HEK293 (cell line): ENCODE data around the gene RIPOR3.

Experiments
- AEBP2 ChIP-seq: fragments of 450-650 bp; formaldehyde crosslinking; IDR thresholded peaks from 2 replicates; pipeline ENCODE4 v1.5.1; 2016; ENCODE audit warnings: missing biosample characterization, missing genetic modification characterization, borderline replicate concordance
- GLI4 ChIP-seq: fragments of 450-650 bp; formaldehyde crosslinking; IDR thresholded peaks from 2 replicates; pipeline ENCODE4 v1.5.1; 2016; ENCODE audit warnings: missing biosample characterization, missing genetic modification characterization
- GLIS1 ChIP-seq: fragments of 450-650 bp; formaldehyde crosslinking; IDR thresholded peaks from 2 replicates; pipeline ENCODE4 v1.5.1; 2016; ENCODE audit warnings: missing biosample characterization, missing genetic modification characterization
- HOXC10 ChIP-seq: sonication (generic); formaldehyde crosslinking; IDR thresholded peaks from 2 replicates; pipeline ENCODE4 v1.8.1; 2023; ENCODE audit warnings: mild to moderate bottlenecking, missing genetic modification reagents
- KLF1 ChIP-seq: fragments of 450-650 bp; formaldehyde crosslinking; IDR thresholded peaks from 2 replicates; pipeline ENCODE4 v1.5.1; 2016; ENCODE audit warnings: missing biosample characterization, missing genetic modification characterization
- MZF1 ChIP-seq: fragments of 450-650 bp; formaldehyde crosslinking; IDR thresholded peaks from 2 replicates; pipeline ENCODE4 v1.5.1; 2017; ENCODE audit warnings: missing biosample characterization, missing genetic modification characterization, borderline replicate concordance
- PATZ1 ChIP-seq: fragments of 450-650 bp; formaldehyde crosslinking; IDR thresholded peaks from 2 replicates; pipeline ENCODE4 v1.5.1; 2016; ENCODE audit warnings: missing biosample characterization, missing genetic modification characterization
- SP3 ChIP-seq: fragments of 450-650 bp; formaldehyde crosslinking; IDR thresholded peaks from 2 replicates; pipeline ENCODE4 v1.5.1; 2016; ENCODE audit warnings: missing biosample characterization, missing genetic modification characterization
- ZBTB1 ChIP-seq: fragments of 450-650 bp; formaldehyde crosslinking; IDR thresholded peaks from 2 replicates; pipeline ENCODE4 v1.5.1; 2016; ENCODE audit warnings: missing biosample characterization, missing genetic modification characterization
- ZBTB44 ChIP-seq: fragments of 450-650 bp; IDR thresholded peaks from 2 replicates; pipeline ENCODE4 v1.5.1; 2018; ENCODE audit warnings: missing biosample characterization, mild to moderate bottlenecking, missing genetic modification characterization
- ZNF121 ChIP-seq: fragments of 450-650 bp; formaldehyde crosslinking; IDR thresholded peaks from 2 replicates; pipeline ENCODE4 v1.5.1; 2016; ENCODE audit warnings: missing biosample characterization, missing genetic modification characterization
- ZNF19 ChIP-seq: fragments of 450-650 bp; formaldehyde crosslinking; IDR thresholded peaks from 2 replicates; pipeline ENCODE4; 2016; ENCODE audit warnings: missing biosample characterization, missing genetic modification characterization, low read depth
- ZNF223 ChIP-seq: fragments of 450-650 bp; formaldehyde crosslinking; IDR thresholded peaks from 2 replicates; pipeline ENCODE4 v1.5.1; 2016; ENCODE audit warnings: missing biosample characterization, missing genetic modification characterization
- ZNF239 ChIP-seq: fragments of 450-650 bp; formaldehyde crosslinking; IDR thresholded peaks from 2 replicates; pipeline ENCODE4 v1.5.1; 2016; ENCODE audit warnings: missing biosample characterization, missing genetic modification characterization
- ZNF266 ChIP-seq: fragments of 450-650 bp; formaldehyde crosslinking; IDR thresholded peaks from 2 replicates; pipeline ENCODE4 v1.5.1; 2016; ENCODE audit warnings: missing biosample characterization, missing genetic modification characterization, low read depth
- ZNF341 ChIP-seq: fragments of 450-650 bp; formaldehyde crosslinking; IDR thresholded peaks from 2 replicates; pipeline ENCODE4; 2016; ENCODE audit warnings: low read depth, missing biosample characterization, missing genetic modification characterization
- ZNF350 ChIP-seq: fragments of 450-650 bp; formaldehyde crosslinking; IDR thresholded peaks from 2 replicates; pipeline ENCODE4 v1.5.0; 2017; ENCODE audit warnings: missing biosample characterization, mild to moderate bottlenecking, missing genetic modification characterization
- ZNF404 ChIP-seq: fragments of 450-650 bp; formaldehyde crosslinking; IDR thresholded peaks from 2 replicates; pipeline ENCODE4 v1.5.1; 2017; ENCODE audit warnings: missing biosample characterization, missing genetic modification characterization
- ZNF433 ChIP-seq: fragments of 450-650 bp; formaldehyde crosslinking; IDR thresholded peaks from 2 replicates; pipeline ENCODE4 v1.5.1; 2016; ENCODE audit warnings: missing biosample characterization, missing genetic modification characterization, low read depth
- ZNF473 ChIP-seq: fragments of 450-650 bp; formaldehyde crosslinking; IDR thresholded peaks from 2 replicates; pipeline ENCODE4 v1.5.1; 2017; ENCODE audit warnings: missing biosample characterization, missing genetic modification characterization
- ZNF48 ChIP-seq: fragments of 450-650 bp; formaldehyde crosslinking; IDR thresholded peaks from 2 replicates; pipeline ENCODE4 v1.5.1; 2016; ENCODE audit warnings: missing biosample characterization, missing genetic modification characterization
- ZNF521 ChIP-seq: fragments of 450-650 bp; formaldehyde crosslinking; IDR thresholded peaks from 2 replicates; pipeline ENCODE4 v1.5.1; 2017; ENCODE audit warnings: missing biosample characterization, mild to moderate bottlenecking, missing genetic modification characterization
- ZNF571 ChIP-seq: fragments of 450-650 bp; formaldehyde crosslinking; IDR thresholded peaks from 2 replicates; pipeline ENCODE4 v1.5.0; 2017; ENCODE audit warnings: missing biosample characterization, missing genetic modification characterization
- ZNF600 ChIP-seq: fragments of 450-650 bp; formaldehyde crosslinking; IDR thresholded peaks from 2 replicates; pipeline ENCODE4 v1.5.1; 2016; ENCODE audit warnings: missing biosample characterization, missing genetic modification characterization
- ZNF654 ChIP-seq: fragments of 450-650 bp; formaldehyde crosslinking; IDR thresholded peaks from 2 replicates; pipeline ENCODE4 v1.5.1; 2016; ENCODE audit warnings: low read depth, missing biosample characterization, missing genetic modification characterization
- ZNF677 ChIP-seq: fragments of 450-650 bp; IDR thresholded peaks from 2 replicates; pipeline ENCODE4 v1.5.0; 2018; ENCODE audit warnings: missing biosample characterization, mild to moderate bottlenecking, missing genetic modification characterization, moderate library complexity
- ZNF76 ChIP-seq: fragments of 450-650 bp; formaldehyde crosslinking; IDR thresholded peaks from 2 replicates; pipeline ENCODE4; 2016; ENCODE audit warnings: low read depth, missing biosample characterization, missing genetic modification characterization, borderline replicate concordance
- ZNF776 ChIP-seq: fragments of 450-650 bp; formaldehyde crosslinking; IDR thresholded peaks from 2 replicates; pipeline ENCODE4 v1.5.0; 2017; ENCODE audit warnings: missing biosample characterization, missing genetic modification characterization, borderline replicate concordance
- ZNF791 ChIP-seq: fragments of 450-650 bp; formaldehyde crosslinking; IDR thresholded peaks from 2 replicates; pipeline ENCODE4 v1.5.1; 2016; ENCODE audit warnings: missing biosample characterization, missing genetic modification characterization
- ZSCAN16 ChIP-seq: fragments of 450-650 bp; formaldehyde crosslinking; IDR thresholded peaks from 2 replicates; pipeline ENCODE4 v1.5.1; 2016; ENCODE audit warnings: missing biosample characterization, missing genetic modification characterization
- TF ChIP-seq, protein P1 (sequence below): fragments of 450-650 bp; formaldehyde crosslinking; IDR thresholded peaks from 2 replicates; pipeline ENCODE4 v1.5.1; 2016; ENCODE audit warnings: missing biosample characterization, missing genetic modification characterization
- TF ChIP-seq, protein P2 (sequence below): fragments of 450-650 bp; formaldehyde crosslinking; IDR thresholded peaks from 2 replicates; pipeline ENCODE4 v1.5.1; 2016; ENCODE audit warnings: missing biosample characterization, missing genetic modification characterization, low read depth

Gene RIPOR3

GRCh38 chr20:50731055-50731929, 40.0 kb upstream of the RIPOR3 start, which contains the start of gene PARD6B (continued):
- TF ChIP-seq, protein P1, sequence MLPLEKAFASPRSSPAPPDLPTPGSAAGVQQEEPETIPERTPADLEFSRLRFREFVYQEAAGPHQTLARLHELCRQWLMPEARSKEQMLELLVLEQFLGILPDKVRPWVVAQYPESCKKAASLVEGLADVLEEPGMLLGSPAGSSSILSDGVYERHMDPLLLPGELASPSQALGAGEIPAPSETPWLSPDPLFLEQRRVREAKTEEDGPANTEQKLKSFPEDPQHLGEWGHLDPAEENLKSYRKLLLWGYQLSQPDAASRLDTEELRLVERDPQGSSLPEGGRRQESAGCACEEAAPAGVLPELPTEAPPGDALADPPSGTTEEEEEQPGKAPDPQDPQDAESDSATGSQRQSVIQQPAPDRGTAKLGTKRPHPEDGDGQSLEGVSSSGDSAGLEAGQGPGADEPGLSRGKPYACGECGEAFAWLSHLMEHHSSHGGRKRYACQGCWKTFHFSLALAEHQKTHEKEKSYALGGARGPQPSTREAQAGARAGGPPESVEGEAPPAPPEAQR (tag by site-specific recombination) = no peak
- TF ChIP-seq ZNF76 (tag by site-specific recombination) (no peak), ZNF433 (tag by site-specific recombination) (no peak), ZBTB44 (tag by site-specific recombination) (no peak), ZNF19 (no peak), ZNF776 (tag by site-specific recombination) (no peak), ZNF521 (tag by site-specific recombination) (no peak), ZNF350 (tag by site-specific recombination) (no peak), ZBTB1 (no peak), ZNF677 (tag by site-specific recombination) (no peak), SP3 (tag by site-specific recombination) (peak; percentile 91), ZNF223 (tag by site-specific recombination) (no peak), ZNF341 (peak; percentile 86), ZNF571 (tag by site-specific recombination) (no peak), PATZ1 (tag by site-specific recombination) (peak; percentile 51; the same call in 1 of the 2 replicates), KLF1 (tag by site-specific recombination) (peak; percentile 90), ZNF600 (tag by site-specific recombination) (0 out of 2 replicates have a peak, but pooled peaks have one; percentile 30), MZF1 (tag by site-specific recombination) (peak; percentile 85), HOXC10 (CRISPR knock-in tag) (no peak), ZSCAN16 (tag by site-specific recombination) (0 out of 2 replicates have a peak, but pooled peaks have one; percentile 58), ZNF239 (tag by site-specific recombination) (no peak), ZNF654 (tag by site-specific recombination) (no peak), ZNF48 (tag by site-specific recombination) (no peak), ZNF791 (tag by site-specific recombination) (no peak), ZNF473 (tag by site-specific recombination) (no peak), AEBP2 (no peak), ZNF404 (tag by site-specific recombination) (no peak), ZNF266 (tag by site-specific recombination) (no peak), GLI4 (tag by site-specific recombination) (no peak), ZNF121 (tag by site-specific recombination) (no peak), GLIS1 (peak; percentile 5; the same call in 1 of the 2 replicates)
- TF ChIP-seq, protein P2, sequence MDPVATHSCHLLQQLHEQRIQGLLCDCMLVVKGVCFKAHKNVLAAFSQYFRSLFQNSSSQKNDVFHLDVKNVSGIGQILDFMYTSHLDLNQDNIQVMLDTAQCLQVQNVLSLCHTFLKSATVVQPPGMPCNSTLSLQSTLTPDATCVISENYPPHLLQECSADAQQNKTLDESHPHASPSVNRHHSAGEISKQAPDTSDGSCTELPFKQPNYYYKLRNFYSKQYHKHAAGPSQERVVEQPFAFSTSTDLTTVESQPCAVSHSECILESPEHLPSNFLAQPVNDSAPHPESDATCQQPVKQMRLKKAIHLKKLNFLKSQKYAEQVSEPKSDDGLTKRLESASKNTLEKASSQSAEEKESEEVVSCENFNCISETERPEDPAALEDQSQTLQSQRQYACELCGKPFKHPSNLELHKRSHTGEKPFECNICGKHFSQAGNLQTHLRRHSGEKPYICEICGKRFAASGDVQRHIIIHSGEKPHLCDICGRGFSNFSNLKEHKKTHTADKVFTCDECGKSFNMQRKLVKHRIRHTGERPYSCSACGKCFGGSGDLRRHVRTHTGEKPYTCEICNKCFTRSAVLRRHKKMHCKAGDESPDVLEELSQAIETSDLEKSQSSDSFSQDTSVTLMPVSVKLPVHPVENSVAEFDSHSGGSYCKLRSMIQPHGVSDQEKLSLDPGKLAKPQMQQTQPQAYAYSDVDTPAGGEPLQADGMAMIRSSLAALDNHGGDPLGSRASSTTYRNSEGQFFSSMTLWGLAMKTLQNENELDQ (tag by site-specific recombination) = no peak
